GM12878 (cell line): ENCODE data around the gene ANKRD11. TPM values are rescaled to one million over a fixed set of nuclear protein-coding genes. Genes with fewer than 3 reads are reported as not detected.

Experiments used
- ATAC-seq: fragments of 200-7000 bp; cut with Tn5 transposase; 3 replicates; pipeline ENCODE4 v1.9.1; 2020; ENCODE audit warnings: mild to moderate bottlenecking, moderate library complexity
- BruUV-seq: library from RNA; stranded (reverse); fragments of 400-500 nt; replicated peaks from 2 replicates; lab custom pipeline; 2021; lab: Mats Ljungman, UMichigan
- CTCF ChIA-PET: fragments of 300-600 bp; sonication (Branson Sonifier 250); formaldehyde crosslinking; extraction: SDS; loops from one replicate; lab custom pipeline; 2021; ENCODE audit warnings: inconsistent platforms; lab: Yijun Ruan, JAX
- POLR2A ChIA-PET: fragments of 350-600 bp; formaldehyde crosslinking; extraction: SDS; loops from one replicate; lab custom pipeline; 2021; ENCODE audit warnings: inconsistent platforms; lab: Charles Lee
- RAD21 ChIA-PET: fragments of 300-600 bp; sonication (Branson Sonifier 250); formaldehyde crosslinking; loops from one replicate; lab custom pipeline; 2023; ENCODE audit warnings: antibody characterized with exemption; ENCODE audit not compliant: unreplicated experiment; lab: Charles Lee
- SMC1A ChIA-PET: fragments of 300-600 bp; sonication (Branson Sonifier 250); formaldehyde crosslinking; loops from one replicate; lab custom pipeline; 2023; ENCODE audit not compliant: unreplicated experiment, uncharacterized antibody; lab: Charles Lee
- DNase-seq: peaks from one replicate; pipeline ENCODE4 v3.0.0-alpha.2; 2011; ENCODE audit warnings: low read depth, low spot score
- FAIRE-seq: peaks from 3 replicates; lab custom pipeline; 2011; peaks lifted over from hg19 to GRCh38; lab: Jason Lieb, UNC
- H2AFZ ChIP-seq: 2 replicates; pipeline ENCODE4 v1.6.0; 2011; ENCODE audit warnings: low read depth, low read length, control low read depth; ENCODE audit not compliant: control insufficient read depth
- H3K27ac ChIP-seq: 2 replicates; pipeline ENCODE4 v1.5.1; 2011; ENCODE audit warnings: control low read depth; ENCODE audit not compliant: control insufficient read depth, insufficient read depth
- H3K27me3 ChIP-seq, 2 experiments: replicated peaks in 1 of 2; 2 replicates each; pipeline versions ENCODE4 v1.6.0 to v1.6.1; 2011; ENCODE audit warnings: low read length in 1 of 2; ENCODE audit not compliant: control insufficient read depth in 2 of 2, insufficient read depth in 2 of 2
- H3K36me3 ChIP-seq, 2 experiments: 2 replicates each; pipeline ENCODE4 v1.5.1; 2011; ENCODE audit warnings: low read length in 1 of 2; ENCODE audit not compliant: control insufficient read depth in 2 of 2, insufficient read depth in 2 of 2
- H3K4me1 ChIP-seq: 2 replicates; pipeline ENCODE4 v1.6.1; 2011; ENCODE audit warnings: mild to moderate bottlenecking, low read length, moderate library complexity, mixed read lengths; ENCODE audit not compliant: control insufficient read depth, insufficient read depth
- H3K4me2 ChIP-seq: 2 replicates; pipeline ENCODE4 v1.6.0; 2011; ENCODE audit warnings: control low read depth; ENCODE audit not compliant: control insufficient read depth, insufficient read depth
- H3K4me3 ChIP-seq: fragments of 200-600 bp; sonication (generic); 2 replicates; pipeline ENCODE4 v1.5.1; 2016
- H3K79me2 ChIP-seq: 2 replicates; pipeline ENCODE4 v1.6.0; 2011; ENCODE audit warnings: low read length; ENCODE audit not compliant: control insufficient read depth, insufficient read depth
- H3K9ac ChIP-seq: 2 replicates; pipeline ENCODE4 v1.8.0; 2011; ENCODE audit warnings: low read length, control low read depth, mixed read lengths; ENCODE audit not compliant: control insufficient read depth, insufficient read depth
- H3K9me3 ChIP-seq: replicated peaks from 3 replicates; pipeline ENCODE4 v1.5.1; 2011; ENCODE audit warnings: mild to moderate bottlenecking, low read length; ENCODE audit not compliant: control insufficient read depth, insufficient read depth
- H4K20me1 ChIP-seq: 2 replicates; pipeline ENCODE4 v1.6.0; 2011; ENCODE audit not compliant: control insufficient read depth, insufficient read depth
- BCL3 ChIP-seq: IDR thresholded peaks from 2 replicates; pipeline ENCODE4 v1.6.1; 2011; ENCODE audit warnings: borderline replicate concordance, low read depth, mild to moderate bottlenecking, moderate library complexity, low read length; ENCODE audit not compliant: insufficient read depth, poor library complexity, severe bottlenecking
- BHLHE40 ChIP-seq, 2 experiments: fragments of 450-650 bp in 1 of 2; IDR thresholded peaks; 2 replicates each; pipeline ENCODE4 v1.6.1; 2011 to 2017; ENCODE audit warnings: low read depth in 2 of 2, borderline replicate concordance in 1 of 2, improper control_type of control experiment in 1 of 2, low read length in 1 of 2, mild to moderate bottlenecking in 1 of 2
- MYC ChIP-seq: IDR thresholded peaks from 2 replicates; pipeline ENCODE4 v1.6.1; 2011; ENCODE audit warnings: mild to moderate bottlenecking, low read length, moderate library complexity, inconsistent platforms; ENCODE audit not compliant: insufficient read depth, insufficient replicate concordance, insufficient read length, severe bottlenecking
- WGBS: methylation state at CpG from one replicate; pipeline ENCODE4 v1.1.6; 2016; ENCODE audit warnings: low lambda C conversion rate; ENCODE audit not compliant: insufficient replicate concordance, insufficient coverage; ENCODE audit errors: missing lambda C conversion rate; 5-methylcytosine and 5-hydroxymethylcytosine counted together
- in situ Hi-C: fragments of 300-500 bp; cut with MboI; formaldehyde crosslinking; loops from 9 replicates; pipeline ENCODE4 v1.14.3; 2018; ENCODE audit warnings: mixed read lengths
- intact Hi-C: fragments of 100-400 bp; cut with micrococcal nuclease; formaldehyde crosslinking; loops from one replicate; pipeline ENCODE4 v1.14.2; 2022; ENCODE audit not compliant: unreplicated experiment
- polyA plus RNA-seq, 11 experiments: library from polyadenylated mRNA; depleted of rRNA in 4 of 11; unstranded in 6 of 11; stranded (reverse) in 5 of 11; fragments of >200 nt; fragmentation: Nextera tagmentation in 4 of 11; fragmentation: Illumina TruSeq in 1 of 11; extraction: Ambion mirVana in 4 of 11; extraction: Trizol in 1 of 11; gene quantifications; 1 replicate in 1 of 11; 2 replicates in 10 of 11; pipeline versions ENCODE4 v1.2.1 to v1.2.3, GENCODE V29; 2011 to 2016; ENCODE audit warnings: inconsistent platforms in 2 of 11, missing spikeins in 2 of 11, low read depth in 1 of 11
- total RNA-seq, 4 experiments: library from RNA; depleted of rRNA in 3 of 4; stranded (reverse); fragments of >200 nt in 3 of 4; fragmentation: Illumina TruSeq in 1 of 4; extraction: Trizol in 1 of 4; gene quantifications; 2 replicates each; pipeline versions ENCODE4 v1.2.1 to v1.2.3, GENCODE V29; 2013 to 2021
- TF ChIP-seq, protein P1 (sequence below): IDR thresholded peaks from 2 replicates; pipeline ENCODE4 v1.6.1; 2012; ENCODE audit warnings: low read depth, low read length, improper control_type of control experiment

ANKRD11 gene
- total and polyA plus RNA-seq, 10 of the 15 experiments (the other 5 are each of a cell fraction or from before 2014, with no cell fraction given) = 5.1 to 103 (median 27.4) TPM

GRCh38 chr16:89281189-89281577, 209.2 kb downstream of the ANKRD11 start:
- TF ChIP-seq BCL3 = no peak
- TF ChIP-seq, protein P1, sequence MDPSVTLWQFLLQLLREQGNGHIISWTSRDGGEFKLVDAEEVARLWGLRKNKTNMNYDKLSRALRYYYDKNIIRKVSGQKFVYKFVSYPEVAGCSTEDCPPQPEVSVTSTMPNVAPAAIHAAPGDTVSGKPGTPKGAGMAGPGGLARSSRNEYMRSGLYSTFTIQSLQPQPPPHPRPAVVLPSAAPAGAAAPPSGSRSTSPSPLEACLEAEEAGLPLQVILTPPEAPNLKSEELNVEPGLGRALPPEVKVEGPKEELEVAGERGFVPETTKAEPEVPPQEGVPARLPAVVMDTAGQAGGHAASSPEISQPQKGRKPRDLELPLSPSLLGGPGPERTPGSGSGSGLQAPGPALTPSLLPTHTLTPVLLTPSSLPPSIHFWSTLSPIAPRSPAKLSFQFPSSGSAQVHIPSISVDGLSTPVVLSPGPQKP = no peak
- no peak for TF ChIP-seq MYC
- TF ChIP-seq BHLHE40 (IDR thresholded peaks at IDR 0.05; ENCODE audit: borderline replicate concordance in 1 of 2, low read depth in 2 of 2, low read length in 1 of 2) = no peak
- ChIA-PET CTCF (no interaction called here), SMC1A (no interaction called here), RAD21 (no interaction called here), POLR2A (no interaction called here)
- Histone ChIP-seq H3K79me2 (no peaks in the 10 kb centered on the region), H3K9ac (no peak overlapping the region), H3K27me3 (no peaks in the 10 kb centered on the region), H4K20me1 (no peaks in the 10 kb centered on the region), H2AFZ (no peak overlapping the region), H3K4me2 (no peak overlapping the region), H3K4me3 (no peak overlapping the region), H3K9me3 (no peaks in the 10 kb centered on the region), H3K27ac (no peak overlapping the region), H3K4me1 (no peaks in the 10 kb centered on the region), H3K36me3 (peaks cover 16 to 32% of the 10 kb centered on the region in 2 experiments)
- no TSS peak for BruUV-seq
- intact Hi-C loops (no loop called here), in situ Hi-C loops (no loop called here)
- FAIRE-seq = no peak
- DNase-seq = no peak
- ATAC-seq = no peak
- WGBS = 99% methylated on average over 27 of the region's 28 CpGs
